ENCODE results near the gene BRINP3. TPM values are rescaled to one million over a fixed set of nuclear protein-coding genes. Genes with fewer than 3 reads are reported as not detected.

Gene BRINP3
- total RNA-seq, 2 experiments from 2014 or later = not detected

DNA sequence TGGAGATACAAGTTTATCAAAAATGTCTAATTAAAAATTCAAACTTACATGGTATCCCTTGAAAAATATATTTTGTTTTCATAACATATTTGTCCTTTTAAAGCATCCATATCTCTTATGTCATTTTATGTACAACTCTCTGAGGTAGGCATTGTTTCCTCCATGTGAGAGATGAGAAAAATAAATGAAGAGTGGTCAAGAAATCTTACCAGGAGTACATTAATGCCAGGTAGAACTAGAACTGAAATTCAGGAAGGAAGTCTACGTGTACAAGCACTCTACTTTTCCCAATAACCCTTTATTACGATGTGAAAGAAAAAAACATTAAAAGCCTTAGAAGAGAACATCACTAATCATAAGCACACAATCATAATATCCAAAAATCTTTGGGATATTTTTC, 5.6 kb downstream of the BRINP3 start:
- BruUV-seq (replicated peaks) = no TSS peak
- no peaks in the 10 kb centered on the region for H3K4me1 ChIP-seq (ENCODE audit: insufficient read depth, low read length, poor library complexity, severe bottlenecking)
- no peaks in the 10 kb centered on the region for H3K9me2 ChIP-seq (ENCODE audit: insufficient read depth, low read length)
- H3K4me3 ChIP-seq (ENCODE audit: low read depth, low read length, poor library complexity, severe bottlenecking) = no peak overlapping the region
- H2AFZ ChIP-seq (ENCODE audit: low read length) = no peak overlapping the region
- TF ChIP-seq, protein P1, sequence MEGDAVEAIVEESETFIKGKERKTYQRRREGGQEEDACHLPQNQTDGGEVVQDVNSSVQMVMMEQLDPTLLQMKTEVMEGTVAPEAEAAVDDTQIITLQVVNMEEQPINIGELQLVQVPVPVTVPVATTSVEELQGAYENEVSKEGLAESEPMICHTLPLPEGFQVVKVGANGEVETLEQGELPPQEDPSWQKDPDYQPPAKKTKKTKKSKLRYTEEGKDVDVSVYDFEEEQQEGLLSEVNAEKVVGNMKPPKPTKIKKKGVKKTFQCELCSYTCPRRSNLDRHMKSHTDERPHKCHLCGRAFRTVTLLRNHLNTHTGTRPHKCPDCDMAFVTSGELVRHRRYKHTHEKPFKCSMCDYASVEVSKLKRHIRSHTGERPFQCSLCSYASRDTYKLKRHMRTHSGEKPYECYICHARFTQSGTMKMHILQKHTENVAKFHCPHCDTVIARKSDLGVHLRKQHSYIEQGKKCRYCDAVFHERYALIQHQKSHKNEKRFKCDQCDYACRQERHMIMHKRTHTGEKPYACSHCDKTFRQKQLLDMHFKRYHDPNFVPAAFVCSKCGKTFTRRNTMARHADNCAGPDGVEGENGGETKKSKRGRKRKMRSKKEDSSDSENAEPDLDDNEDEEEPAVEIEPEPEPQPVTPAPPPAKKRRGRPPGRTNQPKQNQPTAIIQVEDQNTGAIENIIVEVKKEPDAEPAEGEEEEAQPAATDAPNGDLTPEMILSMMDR (conservative IDR thresholded peaks at IDR 0.05; ENCODE audit: low read length) = no peak
- no peak for TF ChIP-seq EZH2phosphoT487 (IDR thresholded peaks at IDR 0.05; ENCODE audit: borderline replicate concordance, low read depth, low read length)
- H3K79me2 ChIP-seq (ENCODE audit: insufficient read depth, low read depth, low read length) = no peaks in the 10 kb centered on the region
- ChIA-PET POLR2A (no interaction called here), CTCF (ENCODE audit: unreplicated experiment) (no interaction called here)
- no peaks in the 10 kb centered on the region for H4K20me1 ChIP-seq (ENCODE audit: insufficient read depth, low read length)
- H3K27ac ChIP-seq (ENCODE audit: low read depth, low read length, poor library complexity, severe bottlenecking) = no peak overlapping the region
- DNase-seq (ENCODE audit: low spot score) = no peak
- H3K36me3 ChIP-seq (ENCODE audit: insufficient read depth, low read length) = no peaks in the 10 kb centered on the region
- H3K4me2 ChIP-seq (ENCODE audit: low read length) = no peak overlapping the region
- intact Hi-C loops (cut with micrococcal nuclease; ENCODE audit: unreplicated experiment) = no loop called here
- no peaks in the 10 kb centered on the region for H3K9me3 ChIP-seq (ENCODE audit: low read length)

DNA sequence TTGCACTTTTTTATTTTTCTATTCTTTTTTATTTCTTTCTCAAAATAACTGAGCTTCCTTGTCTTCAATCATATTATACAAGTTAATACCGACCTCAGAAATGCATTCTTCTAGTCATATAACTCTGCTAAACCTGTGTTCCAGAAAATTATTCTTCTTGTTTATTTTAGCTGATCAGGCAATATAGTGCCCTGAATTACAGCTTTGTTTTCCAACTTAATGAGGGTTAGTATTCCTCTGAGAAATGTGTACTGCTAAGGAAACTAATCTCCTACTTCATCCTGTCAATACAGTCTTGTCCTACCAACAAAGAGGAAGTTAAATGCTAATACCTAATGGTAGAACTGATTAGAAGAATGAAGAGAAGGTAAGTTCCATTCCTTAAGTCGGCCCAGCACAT, 13.0 kb downstream of the BRINP3 start:
- H3K36me3 ChIP-seq (ENCODE audit: insufficient read depth, low read length) = no peaks in the 10 kb centered on the region
- H2AFZ ChIP-seq (ENCODE audit: low read length) = no peak overlapping the region
- H4K20me1 ChIP-seq (ENCODE audit: insufficient read depth, low read length) = no peaks in the 10 kb centered on the region
- no peaks in the 10 kb centered on the region for H3K4me1 ChIP-seq (ENCODE audit: insufficient read depth, low read length, poor library complexity, severe bottlenecking)
- no peak overlapping the region for H3K4me3 ChIP-seq (ENCODE audit: low read depth, low read length, poor library complexity, severe bottlenecking)
- no peaks in the 10 kb centered on the region for H3K9me2 ChIP-seq (ENCODE audit: insufficient read depth, low read length)
- no peak overlapping the region for H3K27ac ChIP-seq (ENCODE audit: low read depth, low read length, poor library complexity, severe bottlenecking)
- no TSS peak for BruUV-seq (replicated peaks)
- no peak overlapping the region for H3K4me2 ChIP-seq (ENCODE audit: low read length)
- no peaks in the 10 kb centered on the region for H3K9me3 ChIP-seq (ENCODE audit: low read length)
- DNase-seq (ENCODE audit: low spot score) = no peak
- ChIA-PET POLR2A (no interaction called here), CTCF (ENCODE audit: unreplicated experiment) (no interaction called here)
- intact Hi-C loops (cut with micrococcal nuclease; ENCODE audit: unreplicated experiment) = no loop called here
- H3K79me2 ChIP-seq (ENCODE audit: insufficient read depth, low read depth, low read length) = no peaks in the 10 kb centered on the region
- TF ChIP-seq, protein P1 (conservative IDR thresholded peaks at IDR 0.05; ENCODE audit: low read length) = no peak
- no peak for TF ChIP-seq EZH2phosphoT487 (IDR thresholded peaks at IDR 0.05; ENCODE audit: borderline replicate concordance, low read depth, low read length)

DNA sequence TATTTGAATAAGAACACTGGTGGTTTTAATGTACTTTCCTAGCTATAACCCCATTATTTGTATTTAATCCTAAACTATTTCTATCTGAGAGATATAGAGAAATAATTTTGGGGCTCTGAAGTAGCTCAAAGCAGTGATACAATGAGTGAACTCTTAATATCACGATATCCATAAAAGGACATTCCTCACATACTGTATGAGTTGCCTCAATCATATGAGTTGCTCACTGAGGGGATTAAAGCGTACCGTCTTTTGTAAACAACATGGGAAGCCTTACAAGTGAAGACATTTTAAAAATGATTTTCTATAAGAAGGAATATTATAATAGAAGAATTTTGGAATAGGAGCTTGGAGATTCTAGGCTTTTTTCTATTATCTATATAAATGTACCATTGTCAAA, 21.5 kb downstream of the BRINP3 start:
- DNase-seq (ENCODE audit: low spot score) = no peak
- CTCF ChIA-PET (ENCODE audit: unreplicated experiment) = no interaction called here
- Histone ChIP-seq H3K4me3 (ENCODE audit: low read depth, low read length, poor library complexity, severe bottlenecking) (no peak overlapping the region), H3K4me2 (ENCODE audit: low read length) (no peak overlapping the region), H2AFZ (ENCODE audit: low read length) (no peak overlapping the region), H3K79me2 (ENCODE audit: insufficient read depth, low read depth, low read length) (no peaks in the 10 kb centered on the region), H3K9me3 (ENCODE audit: low read length) (no peaks in the 10 kb centered on the region), H3K36me3 (ENCODE audit: insufficient read depth, low read length) (no peaks in the 10 kb centered on the region), H4K20me1 (ENCODE audit: insufficient read depth, low read length) (no peaks in the 10 kb centered on the region), H3K9me2 (ENCODE audit: insufficient read depth, low read length) (no peaks in the 10 kb centered on the region), H3K27ac (ENCODE audit: low read depth, low read length, poor library complexity, severe bottlenecking) (no peak overlapping the region), H3K4me1 (ENCODE audit: insufficient read depth, low read length, poor library complexity, severe bottlenecking) (no peaks in the 10 kb centered on the region)
- POLR2A ChIA-PET = no interaction called here
- TF ChIP-seq EZH2phosphoT487 (IDR thresholded peaks at IDR 0.05; ENCODE audit: borderline replicate concordance, low read depth, low read length) = no peak
- TF ChIP-seq, protein P1 (conservative IDR thresholded peaks at IDR 0.05; ENCODE audit: low read length) = no peak
- intact Hi-C loops (cut with micrococcal nuclease; ENCODE audit: unreplicated experiment) = no loop called here
- no TSS peak for BruUV-seq (replicated peaks)

Data from OCI-LY7 (cell line).